GM21619 (cell line): ENCODE results near the gene GSTM2.
"Not testable (repeated sequence)": the region's sequence is repeated elsewhere in the genome, so short reads cannot be mapped to it uniquely, and the experiment has no call there.

Source experiments
- ATAC-seq: cut with Tn5 transposase; IDR thresholded peaks from one replicate; pipeline ENCODE4 v1.9.1; 2021; ENCODE audit not compliant: unreplicated experiment

GSTM2 gene

GRCh38 chr1:109643385-109644230, 24.2 kb upstream of the GSTM2 start:
- peak; percentile 86 for ATAC-seq

GRCh38 chr1:109644670-109645069, 23.2 kb upstream of the GSTM2 start:
- no peak for ATAC-seq

GRCh38 chr1:109649491-109649914, 18.4 kb upstream of the GSTM2 start:
- no peak for ATAC-seq

- no peak for ATAC-seq
Measured at GRCh38 chr1:109650609-109651008, 17.2 kb upstream of the GSTM2 start.

- ATAC-seq = no peak
Measured at GRCh38 chr1:109652402-109652801, 15.5 kb upstream of the GSTM2 start.

GRCh38 chr1:109653306-109653705, 14.6 kb upstream of the GSTM2 start:
- ATAC-seq = no peak

GRCh38 chr1:109654519-109654918, 13.3 kb upstream of the GSTM2 start:
- no peak for ATAC-seq

- peak; percentile 88 for ATAC-seq
Measured at GRCh38 chr1:109655615-109656519, 12.0 kb upstream of the GSTM2 start, which contains the start of gene GSTM4. Gene GSTM4 (plus strand): TSS chr1:109656099. CDS start chr1:109656390, 291 bp downstream.

- ATAC-seq = no peak
Measured at GRCh38 chr1:109657395-109657794, 10.5 kb upstream of the GSTM2 start.

GRCh38 chr1:109657970-109658369, 9.9 kb upstream of the GSTM2 start:
- no peak for ATAC-seq

GRCh38 chr1:109658533-109659042, 9.3 kb upstream of the GSTM2 start:
- ATAC-seq = no peak

GRCh38 chr1:109659145-109659544, 8.7 kb upstream of the GSTM2 start:
- ATAC-seq = no peak

GRCh38 chr1:109659997-109660690, 7.7 kb upstream of the GSTM2 start:
- no peak for ATAC-seq

GRCh38 chr1:109660691-109661026, 7.2 kb upstream of the GSTM2 start:
- not testable (repeated sequence) for ATAC-seq

- ATAC-seq = no peak
Measured at GRCh38 chr1:109661391-109661790, 6.5 kb upstream of the GSTM2 start.

GRCh38 chr1:109664671-109665070, 3.2 kb upstream of the GSTM2 start:
- no peak for ATAC-seq

- ATAC-seq = no peak
Measured at GRCh38 chr1:109668123-109668775, 392 bp downstream of the GSTM2 start.

- ATAC-seq = no peak
Measured at GRCh38 chr1:109669246-109669948, 1.5 kb downstream of the GSTM2 start.

GRCh38 chr1:109669949-109670302, 2.1 kb downstream of the GSTM2 start:
- ATAC-seq = not testable (repeated sequence)

- ATAC-seq = no peak
Measured at GRCh38 chr1:109671067-109671466, 3.2 kb downstream of the GSTM2 start.
